GM12878 (cell line): ENCODE data around the gene BIRC7. TPM values are rescaled to one million over a fixed set of nuclear protein-coding genes. Genes with fewer than 3 reads are reported as not detected.

Experiments used
- ATAC-seq: fragments of 200-7000 bp; cut with Tn5 transposase; 3 replicates; pipeline ENCODE4 v1.9.1; 2020; ENCODE audit warnings: mild to moderate bottlenecking, moderate library complexity
- BruUV-seq: library from RNA; stranded (reverse); fragments of 400-500 nt; replicated peaks from 2 replicates; lab custom pipeline; 2021; lab: Mats Ljungman, UMichigan
- CTCF ChIA-PET: fragments of 300-600 bp; sonication (Branson Sonifier 250); formaldehyde crosslinking; extraction: SDS; loops from one replicate; lab custom pipeline; 2021; ENCODE audit warnings: inconsistent platforms; lab: Yijun Ruan, JAX
- POLR2A ChIA-PET: fragments of 350-600 bp; formaldehyde crosslinking; extraction: SDS; loops from one replicate; lab custom pipeline; 2021; ENCODE audit warnings: inconsistent platforms; lab: Charles Lee
- RAD21 ChIA-PET: fragments of 300-600 bp; sonication (Branson Sonifier 250); formaldehyde crosslinking; loops from one replicate; lab custom pipeline; 2023; ENCODE audit warnings: antibody characterized with exemption; ENCODE audit not compliant: unreplicated experiment; lab: Charles Lee
- SMC1A ChIA-PET: fragments of 300-600 bp; sonication (Branson Sonifier 250); formaldehyde crosslinking; loops from one replicate; lab custom pipeline; 2023; ENCODE audit not compliant: unreplicated experiment, uncharacterized antibody; lab: Charles Lee
- DNase-seq: peaks from one replicate; pipeline ENCODE4 v3.0.0-alpha.2; 2011; ENCODE audit warnings: low read depth, low spot score
- FAIRE-seq: peaks from 3 replicates; lab custom pipeline; 2011; peaks lifted over from hg19 to GRCh38; lab: Jason Lieb, UNC
- H2AFZ ChIP-seq: 2 replicates; pipeline ENCODE4 v1.6.0; 2011; ENCODE audit warnings: low read depth, low read length, control low read depth; ENCODE audit not compliant: control insufficient read depth
- H3K27ac ChIP-seq: 2 replicates; pipeline ENCODE4 v1.5.1; 2011; ENCODE audit warnings: control low read depth; ENCODE audit not compliant: control insufficient read depth, insufficient read depth
- H3K27me3 ChIP-seq, 2 experiments: replicated peaks in 1 of 2; 2 replicates each; pipeline versions ENCODE4 v1.6.0 to v1.6.1; 2011; ENCODE audit warnings: low read length in 1 of 2; ENCODE audit not compliant: control insufficient read depth in 2 of 2, insufficient read depth in 2 of 2
- H3K36me3 ChIP-seq, 2 experiments: 2 replicates each; pipeline ENCODE4 v1.5.1; 2011; ENCODE audit warnings: low read length in 1 of 2; ENCODE audit not compliant: control insufficient read depth in 2 of 2, insufficient read depth in 2 of 2
- H3K4me1 ChIP-seq: 2 replicates; pipeline ENCODE4 v1.6.1; 2011; ENCODE audit warnings: mild to moderate bottlenecking, low read length, moderate library complexity, mixed read lengths; ENCODE audit not compliant: control insufficient read depth, insufficient read depth
- H3K4me2 ChIP-seq: 2 replicates; pipeline ENCODE4 v1.6.0; 2011; ENCODE audit warnings: control low read depth; ENCODE audit not compliant: control insufficient read depth, insufficient read depth
- H3K4me3 ChIP-seq: fragments of 200-600 bp; sonication (generic); 2 replicates; pipeline ENCODE4 v1.5.1; 2016
- H3K79me2 ChIP-seq: 2 replicates; pipeline ENCODE4 v1.6.0; 2011; ENCODE audit warnings: low read length; ENCODE audit not compliant: control insufficient read depth, insufficient read depth
- H3K9ac ChIP-seq: 2 replicates; pipeline ENCODE4 v1.8.0; 2011; ENCODE audit warnings: low read length, control low read depth, mixed read lengths; ENCODE audit not compliant: control insufficient read depth, insufficient read depth
- H3K9me3 ChIP-seq: replicated peaks from 3 replicates; pipeline ENCODE4 v1.5.1; 2011; ENCODE audit warnings: mild to moderate bottlenecking, low read length; ENCODE audit not compliant: control insufficient read depth, insufficient read depth
- H4K20me1 ChIP-seq: 2 replicates; pipeline ENCODE4 v1.6.0; 2011; ENCODE audit not compliant: control insufficient read depth, insufficient read depth
- BCL3 ChIP-seq: IDR thresholded peaks from 2 replicates; pipeline ENCODE4 v1.6.1; 2011; ENCODE audit warnings: borderline replicate concordance, low read depth, mild to moderate bottlenecking, moderate library complexity, low read length; ENCODE audit not compliant: insufficient read depth, poor library complexity, severe bottlenecking
- CUX1 ChIP-seq: IDR thresholded peaks from 2 replicates; pipeline ENCODE4 v1.6.1; 2012; ENCODE audit warnings: improper control_type of control experiment, low read depth, low read length; ENCODE audit not compliant: insufficient replicate concordance
- ELK1 ChIP-seq: IDR thresholded peaks from 2 replicates; pipeline ENCODE4 v1.6.1; 2012; ENCODE audit warnings: low read depth, low read length, improper control_type of control experiment
- EP300 ChIP-seq, 2 experiments: fragments of 150-350 bp in 1 of 2; IDR thresholded peaks; 2 replicates each; pipeline ENCODE4 v1.6.1; 2011 to 2012; ENCODE audit warnings: low read depth in 2 of 2, low read length in 2 of 2, borderline replicate concordance in 1 of 2, improper control_type of control experiment in 1 of 2, inconsistent platforms in 1 of 2; ENCODE audit not compliant: control insufficient read depth in 1 of 2
- FOS ChIP-seq: IDR thresholded peaks from 3 replicates; pipeline ENCODE4 v1.6.1; 2011; ENCODE audit warnings: borderline replicate concordance; ENCODE audit not compliant: insufficient read length; ENCODE audit errors: extremely low read depth
- HCFC1 ChIP-seq: fragments of 150-350 bp; IDR thresholded peaks from 2 replicates; pipeline ENCODE4 v1.6.1; 2014; ENCODE audit warnings: low read length
- HSF1 ChIP-seq: fragments of 150-350 bp; IDR thresholded peaks from 2 replicates; pipeline ENCODE4 v1.6.1; 2014; ENCODE audit warnings: mild to moderate bottlenecking, low read depth, low read length
- PAX5 ChIP-seq: IDR thresholded peaks from 2 replicates; pipeline ENCODE4 v1.6.1; 2011; ENCODE audit warnings: low read depth, low read length, borderline replicate concordance
- PAX8 ChIP-seq: fragments of 450-650 bp; IDR thresholded peaks from 2 replicates; pipeline ENCODE4 v1.6.1; 2017; ENCODE audit warnings: mild to moderate bottlenecking, moderate library complexity
- SIN3A ChIP-seq: IDR thresholded peaks from 2 replicates; pipeline ENCODE4 v1.6.1; 2012; ENCODE audit warnings: low read depth, low read length, improper control_type of control experiment
- SMARCA5 ChIP-seq: fragments of 450-650 bp; IDR thresholded peaks from 2 replicates; pipeline ENCODE4 v1.6.1; 2017; ENCODE audit warnings: mild to moderate bottlenecking
- TCF3 ChIP-seq: IDR thresholded peaks from 2 replicates; pipeline ENCODE4 v1.6.1; 2012; ENCODE audit warnings: low read depth, mild to moderate bottlenecking, low read length, borderline replicate concordance; ENCODE audit not compliant: insufficient read depth
- WRNIP1 ChIP-seq: IDR thresholded peaks from 2 replicates; pipeline ENCODE4 v1.6.1; 2011; ENCODE audit warnings: low read depth, low read length, improper control_type of control experiment, borderline replicate concordance
- YBX1 ChIP-seq: fragments of 450-650 bp; IDR thresholded peaks from 2 replicates; pipeline ENCODE4 v1.6.1; 2016; ENCODE audit warnings: antibody characterized with exemption
- WGBS: methylation state at CpG from one replicate; pipeline ENCODE4 v1.1.6; 2016; ENCODE audit warnings: low lambda C conversion rate; ENCODE audit not compliant: insufficient replicate concordance, insufficient coverage; ENCODE audit errors: missing lambda C conversion rate; 5-methylcytosine and 5-hydroxymethylcytosine counted together
- in situ Hi-C: fragments of 300-500 bp; cut with MboI; formaldehyde crosslinking; loops from 9 replicates; pipeline ENCODE4 v1.14.3; 2018; ENCODE audit warnings: mixed read lengths
- intact Hi-C: fragments of 100-400 bp; cut with micrococcal nuclease; formaldehyde crosslinking; loops from one replicate; pipeline ENCODE4 v1.14.2; 2022; ENCODE audit not compliant: unreplicated experiment
- polyA plus RNA-seq, 11 experiments: library from polyadenylated mRNA; depleted of rRNA in 4 of 11; unstranded in 6 of 11; stranded (reverse) in 5 of 11; fragments of >200 nt; fragmentation: Nextera tagmentation in 4 of 11; fragmentation: Illumina TruSeq in 1 of 11; extraction: Ambion mirVana in 4 of 11; extraction: Trizol in 1 of 11; gene quantifications; 1 replicate in 1 of 11; 2 replicates in 10 of 11; pipeline versions ENCODE4 v1.2.1 to v1.2.3, GENCODE V29; 2011 to 2016; ENCODE audit warnings: inconsistent platforms in 2 of 11, missing spikeins in 2 of 11, low read depth in 1 of 11
- total RNA-seq, 4 experiments: library from RNA; depleted of rRNA in 3 of 4; stranded (reverse); fragments of >200 nt in 3 of 4; fragmentation: Illumina TruSeq in 1 of 4; extraction: Trizol in 1 of 4; gene quantifications; 2 replicates each; pipeline versions ENCODE4 v1.2.1 to v1.2.3, GENCODE V29; 2013 to 2021
- TF ChIP-seq, protein P1 (sequence below): IDR thresholded peaks from 2 replicates; pipeline ENCODE4 v1.6.1; 2012; ENCODE audit warnings: low read depth, low read length, improper control_type of control experiment

Gene BIRC7
- total and polyA plus RNA-seq, 10 of the 15 experiments (the other 5 are each of a cell fraction or from before 2014, with no cell fraction given): 0.31 TPM; not detected in 9

DNA sequence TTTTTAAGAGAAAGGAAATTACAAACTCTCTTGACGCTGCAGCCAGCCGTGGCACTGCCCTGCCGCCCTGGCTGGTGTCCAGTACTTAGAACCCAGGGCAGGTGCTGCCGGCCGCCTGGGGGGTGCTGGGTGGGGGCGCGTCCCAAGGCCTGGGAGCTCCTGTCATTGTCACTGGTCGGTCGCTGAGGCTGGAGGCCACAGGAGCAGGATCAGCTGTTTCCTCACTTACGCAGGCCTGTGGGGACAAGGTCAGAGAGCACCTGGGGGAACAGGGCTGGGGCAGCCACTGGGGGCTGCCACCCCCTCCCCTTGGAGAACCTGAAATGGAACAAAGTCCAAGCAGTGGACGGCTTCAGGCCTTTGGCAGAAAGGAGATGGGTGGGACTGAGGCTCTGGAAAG is 5.6 kb downstream of the BIRC7 start:
- Histone ChIP-seq H3K36me3 (no peaks in the 10 kb centered on the region), H4K20me1 (no peaks in the 10 kb centered on the region), H3K4me1 (no peaks in the 10 kb centered on the region), H3K27ac (no peak overlapping the region), H3K9me3 (no peaks in the 10 kb centered on the region), H3K9ac (no peak overlapping the region), H3K27me3 (peaks cover 0 to 2% of the 10 kb centered on the region in 2 experiments; a peak in 1 of 4 replicates), H3K4me2 (no peak overlapping the region), H2AFZ (no peak overlapping the region), H3K79me2 (no peaks in the 10 kb centered on the region), H3K4me3 (no peak overlapping the region)
- POLR2A ChIA-PET: no interaction called here
- in situ Hi-C loops: no loop called here
- intact Hi-C loops: no loop called here
- WGBS: 12% methylated on average over 11 of the region's 11 CpGs
- BruUV-seq: no TSS peak
- no peak for ATAC-seq
- no peak for FAIRE-seq
- SMC1A ChIA-PET: no interaction called here
- CTCF ChIA-PET: no interaction called here
- RAD21 ChIA-PET: no interaction called here
- DNase-seq: no peak
- TF ChIP-seq EP300 (IDR thresholded peaks at IDR 0.05; ENCODE audit: borderline replicate concordance in 1 of 2, control insufficient read depth in 1 of 2, low read depth in 2 of 2, low read length in 2 of 2) (no peak), FOS (no peak), WRNIP1 (no peak), PAX8 (no peak), BCL3 (no peak), ELK1 (no peak), HSF1 (no peak), PAX5 (no peak), SIN3A (no peak), SMARCA5 (no peak), TCF3 (no peak), CUX1 (no peak), HCFC1 (no peak), YBX1 (no peak)
- TF ChIP-seq, protein P1, sequence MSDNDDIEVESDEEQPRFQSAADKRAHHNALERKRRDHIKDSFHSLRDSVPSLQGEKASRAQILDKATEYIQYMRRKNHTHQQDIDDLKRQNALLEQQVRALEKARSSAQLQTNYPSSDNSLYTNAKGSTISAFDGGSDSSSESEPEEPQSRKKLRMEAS: no peak
